HT-29 (cell line): ENCODE data around the gene COX5B. TPM values are rescaled to one million over a fixed set of nuclear protein-coding genes. Genes with fewer than 3 reads are reported as not detected.
"Not testable (repeated sequence)": the region's sequence is repeated elsewhere in the genome, so short reads cannot be mapped to it uniquely, and the experiment has no call there.

ENCODE experiments used
- DNase-seq: peaks from one replicate; pipeline ENCODE4 v3.0.0-alpha.2; 2015; ENCODE audit warnings: low spot score
- total RNA-seq: library from RNA; depleted of rRNA; stranded (reverse); fragments of >200 nt; shearing (Covaris generic); gene quantifications from 2 replicates; pipeline ENCODE4 v1.2.3, GENCODE V29; 2014

COX5B gene
- total RNA-seq, 1 experiment from 2014 or later = 428 TPM

DNA sequence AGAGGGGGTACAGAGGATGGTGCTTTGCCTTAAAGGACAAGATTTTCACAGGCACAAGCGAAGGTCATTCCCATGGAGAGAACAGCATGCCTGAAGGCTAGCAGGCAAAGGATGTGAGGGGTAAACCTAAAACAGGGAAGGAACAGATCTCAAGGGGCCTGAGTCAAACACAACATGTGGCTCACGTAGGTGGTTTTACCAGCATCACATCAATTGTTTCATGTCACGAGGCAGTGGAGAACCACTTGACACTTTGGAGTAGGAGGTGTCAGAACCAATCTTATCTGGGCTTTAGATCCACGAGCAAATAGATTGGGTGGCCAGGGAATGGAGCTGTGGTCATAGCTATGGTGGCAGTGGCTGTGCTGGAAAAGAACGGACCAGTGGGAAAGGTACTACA lies 8.4 kb downstream of the COX5B start:
- DNase-seq = no peak

DNA sequence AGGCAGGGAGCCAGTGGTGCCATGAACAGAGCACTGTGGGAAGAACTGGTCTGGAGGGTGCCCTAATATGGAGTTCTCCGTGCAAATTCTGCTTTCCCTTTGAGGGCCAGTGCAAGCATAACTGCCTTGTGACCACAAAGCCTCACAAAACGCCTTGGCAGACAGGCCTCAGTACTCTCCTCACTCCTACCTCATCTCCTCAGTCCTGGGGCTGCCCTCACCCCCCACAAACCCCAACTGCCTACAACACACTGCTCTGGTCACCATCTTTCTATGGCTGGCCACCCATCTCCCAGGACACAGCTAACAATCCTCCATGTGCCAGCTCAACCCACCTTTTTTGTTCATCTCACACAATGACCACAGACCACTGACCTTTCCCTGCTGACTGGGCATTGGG lies 8.9 kb downstream of the COX5B start:
- DNase-seq = no peak

DNA sequence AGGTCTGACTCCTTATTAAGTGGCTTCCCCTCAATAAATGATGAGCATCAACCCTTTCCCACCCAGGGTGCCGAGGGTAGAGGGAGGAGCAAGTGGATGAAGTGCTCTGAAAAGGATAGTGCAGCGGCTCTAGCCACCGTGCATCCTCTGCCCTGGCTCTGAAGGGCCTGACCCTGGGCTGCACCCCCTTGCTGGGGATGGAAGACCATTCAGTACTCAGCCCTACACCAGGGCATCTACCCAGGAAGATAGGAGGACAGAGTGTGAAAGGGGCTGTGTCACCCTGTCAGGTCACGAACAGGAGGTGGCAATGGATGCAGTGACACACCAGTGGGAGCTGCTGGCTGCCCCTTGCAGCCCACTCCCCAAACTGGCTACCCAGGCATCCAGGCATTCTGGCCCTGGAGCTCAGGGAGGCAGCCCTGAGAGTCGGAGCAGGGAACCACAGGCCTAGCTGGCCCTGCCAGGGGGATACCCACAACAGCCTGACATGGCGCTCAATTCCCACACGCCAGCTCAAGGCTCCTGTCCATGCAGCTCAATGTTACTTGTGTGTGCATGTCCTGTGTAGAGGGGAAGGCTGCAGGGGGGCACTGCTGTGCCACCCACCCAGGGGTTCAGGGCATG lies 10.4 kb downstream of the COX5B start:
- no peak for DNase-seq

DNA sequence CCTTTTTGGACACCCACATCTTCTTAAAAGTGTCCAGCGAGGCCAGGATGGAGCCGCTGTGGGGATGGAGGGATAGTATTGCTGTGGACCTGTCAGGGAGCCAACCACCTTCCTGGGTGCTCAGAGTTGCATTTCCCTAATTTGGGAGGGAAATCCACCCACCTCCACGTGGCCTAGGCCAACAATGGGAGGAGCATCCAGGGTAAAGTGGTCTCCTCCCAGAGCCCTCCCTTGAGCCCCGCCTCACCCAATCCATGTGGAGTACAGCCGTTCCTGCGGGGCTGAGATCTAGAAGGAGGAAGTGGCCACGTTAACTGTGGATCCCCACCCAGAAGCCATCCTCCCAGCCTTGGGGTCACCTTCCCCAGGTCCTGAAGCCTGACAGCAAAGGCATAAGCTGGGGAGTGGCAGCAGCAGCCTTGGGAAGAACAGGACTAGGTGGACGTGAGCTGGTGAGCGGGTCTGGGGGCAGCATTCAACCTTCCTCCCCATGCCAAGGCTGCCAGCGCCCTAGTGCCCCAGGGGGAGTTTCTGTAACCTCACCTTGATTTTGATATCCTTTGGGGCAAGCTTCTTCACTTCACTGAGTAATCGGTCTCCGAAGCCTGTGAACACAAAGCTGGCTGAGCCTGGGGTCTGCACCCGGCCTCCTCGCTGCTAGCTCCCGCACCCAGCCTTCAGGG lies 11.2 kb downstream of the COX5B start:
- DNase-seq = no peak

DNA sequence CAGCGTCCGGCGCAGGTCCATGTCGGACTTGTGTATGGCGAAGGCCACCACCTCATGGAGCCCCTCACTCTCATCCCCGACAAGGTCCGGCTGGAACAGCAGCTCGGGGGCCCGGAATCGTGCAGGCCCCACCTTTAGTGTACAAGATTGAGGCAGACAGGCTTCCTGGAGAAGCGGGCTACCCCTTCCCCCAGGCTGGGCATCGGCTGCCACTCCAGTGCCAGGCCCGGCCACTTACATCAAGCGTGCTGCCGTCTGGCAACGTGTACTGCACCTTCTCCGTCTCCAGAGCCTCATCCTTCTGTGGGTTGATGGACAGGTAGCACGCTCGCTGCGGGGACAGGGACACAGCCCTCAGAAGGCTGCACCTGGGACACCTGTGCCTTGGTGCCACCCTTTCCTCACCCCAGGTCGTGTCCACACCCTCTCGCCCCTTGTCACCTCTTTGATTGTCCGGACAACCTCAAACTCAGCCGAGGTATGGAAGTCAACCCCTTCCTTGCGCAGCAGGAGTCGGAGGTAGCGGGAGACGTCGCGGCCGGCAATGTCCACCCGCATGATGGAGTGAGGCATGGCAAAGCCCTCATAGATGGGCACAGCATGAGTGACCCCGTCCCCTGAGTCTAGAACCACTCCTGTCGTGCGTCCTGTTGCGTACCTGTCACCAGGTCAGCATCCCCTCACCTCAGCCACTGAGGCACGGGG lies 12.3 kb downstream of the COX5B start:
- no peak for DNase-seq

DNA sequence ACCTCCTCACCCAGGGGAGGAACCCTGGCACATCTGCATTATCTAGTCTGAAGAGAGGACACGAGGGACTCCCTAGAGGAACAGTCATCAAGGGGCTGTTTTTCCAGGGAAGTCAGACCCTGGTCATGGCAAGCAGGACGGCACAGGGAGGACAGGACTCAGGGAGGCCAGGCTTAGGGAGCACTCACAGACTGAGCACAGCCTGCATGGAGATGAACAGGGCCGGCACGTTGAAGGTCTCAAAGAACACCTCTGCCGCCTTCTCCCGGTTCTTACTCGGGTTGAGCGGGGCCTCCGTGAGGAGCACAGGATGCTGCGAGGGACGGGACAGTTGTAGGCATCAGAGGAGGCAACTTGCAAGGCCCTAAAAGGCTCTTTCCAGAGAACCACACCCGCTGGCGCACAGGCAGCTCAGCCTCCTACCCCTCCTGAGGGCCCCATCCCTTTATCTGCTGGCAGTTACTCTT lies 12.9 kb downstream of the COX5B start:
- DNase-seq = no peak

DNA sequence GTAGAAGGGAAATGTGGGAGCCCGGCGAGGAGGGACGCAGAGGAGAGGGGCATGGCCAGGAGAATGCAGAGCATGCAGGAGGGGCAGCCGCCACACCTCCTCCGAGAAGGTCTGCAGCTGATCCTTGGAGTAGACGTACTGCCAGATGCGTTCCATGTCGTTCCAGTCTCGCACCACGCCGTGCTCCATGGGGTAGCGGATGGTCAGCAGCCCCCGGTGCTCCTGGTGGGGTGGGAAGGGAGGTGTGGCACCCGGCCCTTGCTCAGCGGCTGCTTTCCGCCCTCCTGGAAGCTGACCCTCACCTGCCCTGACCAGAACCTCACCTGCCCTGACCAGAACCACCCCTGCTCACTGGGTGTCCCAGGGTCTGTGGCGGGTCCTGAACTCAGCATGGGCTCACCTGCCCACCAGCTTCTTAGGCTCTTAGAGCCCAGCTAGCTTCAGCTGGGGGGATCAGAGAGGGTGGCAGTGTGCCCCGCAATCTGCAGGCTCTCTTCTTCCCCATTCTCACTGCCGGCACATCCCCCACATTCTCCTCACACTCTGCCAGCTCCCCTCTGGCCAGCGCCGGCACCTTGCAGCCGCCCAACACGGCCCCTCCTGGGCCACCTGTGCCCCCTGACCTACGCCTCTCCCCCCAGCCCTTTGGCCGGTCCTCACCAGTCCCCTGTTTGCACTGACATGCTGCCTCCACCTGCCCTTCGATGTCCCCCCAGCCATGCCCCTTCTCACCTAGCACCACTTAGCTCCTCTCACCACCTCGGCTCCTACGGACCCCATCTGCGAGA lies 13.6 kb downstream of the COX5B start:
- DNase-seq = no peak

DNA sequence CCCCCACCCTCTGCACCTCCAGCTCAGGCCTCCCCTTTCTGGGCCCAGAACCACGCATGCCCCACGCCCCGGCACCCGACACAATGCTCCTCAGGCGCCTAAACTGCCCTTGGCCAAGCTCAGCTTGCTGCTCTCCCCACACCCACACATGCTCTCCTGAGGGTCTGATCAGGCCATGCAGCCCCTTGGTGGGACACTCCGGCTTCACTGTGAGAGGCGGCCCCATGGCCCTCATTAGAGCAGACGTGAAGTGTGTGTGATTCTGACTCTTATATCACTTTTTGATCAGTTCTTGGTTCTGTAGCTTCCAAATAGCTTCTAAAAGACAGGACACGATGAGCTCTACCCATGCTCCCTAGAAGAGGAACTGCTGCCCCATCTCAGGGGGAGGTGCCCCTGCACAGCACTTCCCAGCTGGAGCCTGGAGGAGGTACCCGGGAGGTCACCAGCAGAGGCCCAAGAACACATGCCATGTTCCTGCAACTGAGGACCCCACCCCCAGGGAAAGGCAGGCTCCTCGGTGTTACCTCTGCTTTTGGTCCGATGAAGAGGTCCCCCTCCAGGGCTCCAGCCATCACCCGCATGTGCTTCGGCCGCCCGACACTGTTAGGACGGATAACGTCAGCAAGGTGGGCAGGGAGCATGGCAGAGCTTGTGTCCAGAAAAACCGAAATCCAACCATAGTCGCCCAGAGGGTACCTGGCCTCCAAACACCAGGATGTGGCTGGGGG lies 14.3 kb downstream of the COX5B start:
- no peak for DNase-seq

DNA sequence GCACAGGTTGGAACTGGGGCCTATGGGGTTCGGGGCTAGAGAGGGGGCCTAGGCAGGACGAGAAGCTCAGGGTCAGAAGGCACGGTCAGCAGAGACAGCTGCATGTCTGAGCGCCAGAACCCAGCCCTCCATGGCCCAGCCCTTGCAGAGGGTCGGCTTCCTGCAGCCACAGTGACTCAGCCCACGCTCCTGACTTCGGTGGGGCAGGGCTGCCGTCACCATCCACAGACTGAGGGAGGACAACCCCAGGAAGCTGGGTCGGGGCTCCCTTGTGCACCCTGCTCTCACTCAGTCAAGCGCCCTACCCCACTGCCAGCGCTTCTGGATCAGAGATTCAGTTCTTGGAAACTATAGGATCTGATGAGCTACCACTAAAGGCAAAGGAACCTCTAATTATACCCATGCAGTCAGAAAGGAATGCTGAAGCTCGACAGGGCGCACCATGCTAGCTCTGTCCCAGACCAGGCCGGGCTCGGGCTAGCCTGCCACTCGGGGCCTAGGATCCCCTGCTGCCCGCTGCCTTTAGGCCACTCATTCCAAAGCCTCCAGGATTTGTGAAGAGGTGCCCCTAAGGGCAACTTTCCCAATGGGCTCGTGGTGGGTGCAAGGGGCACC lies 15.0 kb downstream of the COX5B start:
- DNase-seq = no peak

DNA sequence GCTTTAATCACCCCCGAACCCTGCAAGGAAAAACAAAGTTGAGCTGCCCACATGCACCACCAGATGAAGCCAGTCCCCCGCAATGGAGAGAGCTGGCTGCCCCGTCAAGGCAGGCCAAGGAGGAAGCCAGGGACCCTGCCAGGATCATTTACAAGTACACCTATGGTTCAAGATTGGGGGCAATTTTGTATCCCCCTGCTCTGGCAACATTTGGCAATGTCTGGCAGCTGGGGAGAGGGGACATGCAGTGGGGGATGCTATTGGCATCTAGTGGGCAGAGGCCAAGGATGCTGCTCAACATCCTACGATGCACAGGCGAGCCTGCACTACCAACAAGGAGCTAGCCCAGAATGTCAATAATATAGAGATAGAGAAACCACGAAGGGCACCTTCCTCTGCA lies 16.1 kb downstream of the COX5B start:
- no peak for DNase-seq

DNA sequence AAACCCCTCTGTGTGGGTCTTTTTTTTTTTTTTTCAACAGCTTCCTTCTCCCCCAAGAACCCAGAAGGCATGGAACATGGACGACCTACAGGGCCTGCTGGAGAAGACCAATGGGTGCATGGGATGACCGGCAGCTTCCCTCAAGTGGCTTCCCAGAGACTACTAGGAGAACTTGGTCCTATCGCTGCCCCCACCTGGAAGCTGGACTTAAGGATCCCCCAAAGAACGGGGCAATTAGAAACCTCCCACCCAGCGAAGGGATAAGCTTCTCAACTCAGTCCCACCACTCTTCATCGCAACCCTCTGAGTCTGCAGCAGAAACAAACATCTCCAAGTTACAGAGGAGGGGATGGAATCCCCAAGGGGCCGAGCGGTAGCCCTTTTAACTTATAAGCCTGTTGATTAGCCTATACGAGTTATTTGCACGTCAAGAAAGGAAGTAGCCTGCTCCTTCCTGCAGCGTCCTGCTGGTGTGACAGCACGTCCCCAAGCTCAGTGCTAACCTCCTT lies 16.6 kb downstream of the COX5B start:
- DNase-seq = no peak

DNA sequence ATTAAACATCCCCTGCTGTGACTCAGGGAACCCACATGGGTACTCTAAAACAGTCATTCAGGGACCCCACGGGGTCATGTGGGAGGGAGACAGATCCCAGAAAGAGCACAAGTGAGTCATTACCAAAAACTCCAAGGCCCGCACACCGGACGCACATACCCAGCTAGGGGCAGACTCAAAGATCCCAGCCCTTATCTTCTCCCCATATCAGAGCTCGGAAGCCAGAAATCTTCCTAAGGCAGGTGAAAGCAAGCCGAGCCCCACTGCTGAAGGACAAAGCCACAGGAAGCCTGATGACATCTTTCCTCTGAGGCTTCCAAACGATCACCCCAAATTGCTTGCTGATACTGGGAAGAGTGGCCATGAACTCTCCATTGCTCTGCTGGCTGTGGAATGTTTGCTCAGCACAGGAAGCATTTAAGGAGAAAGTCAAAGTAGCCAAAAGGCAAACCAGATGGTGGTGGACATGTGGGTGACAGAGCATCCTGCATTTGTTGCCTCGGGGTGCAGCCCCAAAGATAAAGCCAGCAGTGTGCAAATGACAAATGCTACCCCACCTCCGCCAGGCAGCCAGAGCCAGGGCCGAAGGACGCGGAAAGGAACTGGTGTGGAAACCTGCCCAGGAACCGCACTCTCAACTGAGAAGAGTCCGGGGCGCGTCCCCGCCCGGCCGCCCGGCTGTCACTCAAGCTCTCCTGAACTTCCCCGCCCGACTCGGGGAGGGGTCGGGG lies 17.2 kb downstream of the COX5B start:
- peak; percentile 56 for DNase-seq

DNA sequence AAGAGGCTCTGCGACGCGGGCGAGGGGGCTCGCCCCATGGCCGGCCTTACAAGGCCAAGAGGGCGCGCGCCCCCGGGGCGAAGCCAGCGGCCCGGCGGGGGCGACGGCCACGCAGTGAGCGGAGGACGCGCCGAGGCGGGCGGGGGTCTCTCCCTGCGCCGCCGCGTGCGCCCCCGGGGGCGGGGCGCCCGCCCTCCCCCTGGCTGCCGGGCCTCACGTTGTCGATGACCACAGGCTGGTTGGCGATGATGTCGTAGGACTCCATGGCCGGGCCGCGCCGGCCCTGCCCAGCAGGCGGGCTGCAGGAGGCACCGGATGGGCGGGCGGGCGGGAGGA lies 17.7 kb downstream of the COX5B start:
- no peak for DNase-seq

DNA sequence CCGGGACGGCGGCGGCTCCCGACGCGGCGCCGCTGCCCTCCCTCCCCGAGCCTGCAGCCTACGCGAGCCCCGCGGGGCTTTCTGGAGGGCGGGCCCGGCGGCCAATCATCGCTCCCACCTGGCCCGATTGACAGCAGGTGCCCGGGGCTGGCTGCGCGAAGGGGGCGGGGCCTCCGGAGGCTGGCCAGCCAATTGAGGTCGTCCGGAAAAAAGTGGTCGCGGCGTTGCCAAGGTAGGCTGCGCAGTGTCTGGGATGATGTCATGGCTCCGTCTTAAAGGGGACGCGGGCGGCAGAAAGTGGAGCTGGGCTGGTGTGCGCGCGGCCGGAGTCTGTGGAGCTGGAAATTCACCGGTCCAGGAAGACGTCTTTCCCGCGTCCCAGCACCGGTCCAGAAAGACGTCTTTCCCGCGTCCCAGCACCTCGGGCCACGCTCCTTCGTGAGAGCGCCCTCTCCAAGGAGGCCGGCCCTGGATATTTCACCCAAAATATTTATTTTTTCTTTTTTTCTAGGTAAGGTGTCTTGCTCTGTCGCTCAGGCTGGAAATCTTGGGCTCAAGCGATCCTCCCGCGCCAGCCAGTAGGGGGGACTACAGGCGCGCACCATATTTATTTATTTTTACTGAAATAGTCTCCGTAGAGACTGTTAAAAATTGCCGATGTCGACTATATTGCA lies 18.2 kb downstream of the COX5B start, which contains the start of gene ACTR1B:
Gene ACTR1B, minus strand, starts transcription at position 83 of the 674 bp plus-strand sequence. CDS start 154 bp downstream, outside the sequence.
- DNase-seq = peak; percentile 97

DNA sequence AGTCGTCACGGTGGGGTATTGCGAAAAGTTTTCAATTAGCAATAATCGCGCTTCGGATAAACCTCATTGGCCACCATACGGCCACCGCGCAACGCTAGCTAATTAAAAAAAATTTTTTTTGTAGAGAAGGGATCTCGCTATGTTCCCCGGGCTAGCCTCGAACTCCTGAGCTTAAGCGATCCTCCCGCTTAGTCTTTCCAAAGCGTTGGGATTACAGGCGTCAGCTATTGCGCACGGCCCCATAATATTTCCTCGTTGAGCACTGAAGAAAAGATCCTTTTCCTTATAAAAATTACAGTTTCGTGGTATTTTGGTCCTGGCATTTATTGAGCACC lies 18.7 kb downstream of the COX5B start:
- no peak for DNase-seq

DNA sequence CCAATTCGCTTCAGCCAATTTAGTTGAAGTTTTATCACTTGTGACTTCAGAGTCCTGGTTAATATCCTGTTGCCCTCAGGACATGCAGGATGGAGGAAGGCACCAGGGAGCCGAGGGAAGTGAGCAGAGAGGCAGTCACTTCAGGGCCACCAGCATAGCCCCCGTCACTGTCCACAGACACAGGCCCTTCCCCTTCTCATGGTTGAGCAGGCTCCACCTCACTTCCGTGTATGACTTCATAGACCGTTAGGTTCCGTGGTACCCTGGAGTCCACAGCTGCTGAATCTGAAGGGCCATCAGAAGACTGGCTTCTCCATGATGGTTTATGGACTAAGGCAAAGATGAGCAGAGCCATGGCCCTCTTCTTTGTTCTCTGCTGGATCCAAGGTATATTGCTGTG lies 23.6 kb downstream of the COX5B start, which contains the start of gene C2orf92:
Gene C2orf92, plus strand, starts transcription at position 266 of the 400 bp plus-strand sequence. Its CDS starts 76 bp downstream, at position 342.
- no peak for DNase-seq

DNA sequence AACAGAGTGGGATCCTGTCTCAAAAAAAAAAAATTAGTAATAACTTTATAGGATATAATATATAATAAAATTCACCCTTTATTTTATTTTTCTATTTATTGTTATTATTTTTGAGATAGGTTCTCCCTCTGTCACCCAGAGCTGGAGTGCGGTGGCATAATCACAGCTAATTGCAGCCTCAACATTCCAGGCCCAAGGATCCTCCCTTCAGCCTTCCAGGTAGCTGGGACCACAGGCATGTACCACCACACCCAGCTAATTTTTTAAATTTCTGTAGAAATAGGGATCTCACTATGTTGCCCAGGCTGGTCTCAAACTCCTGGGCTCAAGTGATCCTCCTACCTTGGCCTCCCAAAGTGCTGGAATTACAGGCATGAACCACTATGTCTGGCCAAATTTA lies 24.6 kb downstream of the COX5B start:
- DNase-seq = no peak

DNA sequence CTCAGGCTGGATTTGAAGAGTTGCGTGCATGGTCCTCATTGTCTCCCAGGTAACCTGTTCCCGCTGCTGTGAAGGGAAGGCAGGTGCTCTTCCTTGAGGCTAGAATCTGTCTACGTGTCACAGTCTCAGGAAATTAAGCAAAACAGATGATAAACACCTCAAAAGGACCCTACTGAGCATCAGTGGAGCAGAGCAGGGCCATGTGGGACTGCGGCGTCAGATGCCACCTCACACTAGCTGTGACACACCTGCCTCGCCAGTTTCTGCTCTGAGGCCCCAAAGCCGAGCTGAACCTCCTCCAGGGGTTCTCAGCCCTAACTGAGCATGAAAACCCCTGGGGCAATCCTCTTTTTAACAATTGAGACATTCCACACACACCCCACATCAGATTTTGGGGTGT lies 25.7 kb downstream of the COX5B start:
- no peak for DNase-seq

DNA sequence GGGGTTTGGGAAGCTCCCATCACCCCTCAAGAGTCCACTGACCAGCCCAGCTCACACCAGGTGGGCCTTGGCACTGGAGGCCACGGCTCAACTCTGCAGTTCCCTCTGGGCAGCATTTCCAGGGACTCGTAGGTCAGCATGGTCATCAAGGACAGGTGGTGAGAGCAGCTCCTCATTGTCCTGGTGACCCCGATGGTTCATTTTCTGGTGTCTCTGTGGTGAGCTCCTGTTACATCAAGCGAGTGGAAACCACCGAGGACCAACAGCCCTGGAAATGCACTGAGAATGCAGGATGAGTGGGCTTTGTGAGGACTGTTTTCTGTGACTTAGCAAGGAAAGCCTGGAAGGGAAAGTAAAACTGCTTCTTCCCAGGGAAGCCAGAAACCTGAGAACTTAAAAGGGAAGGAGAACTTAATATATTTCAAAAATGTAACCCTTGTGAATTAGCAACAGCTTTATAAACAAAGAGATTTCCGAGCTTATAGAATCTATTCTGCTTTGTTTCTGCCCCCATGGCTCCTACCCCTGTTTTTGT lies 26.8 kb downstream of the COX5B start:
- not testable (repeated sequence) for DNase-seq
